Activated CD8-positive, alpha-beta memory T cell treated with anti-CD3 and anti-CD28 coated beads, Interleukin-2, amount 50 U/mL, for 1 hour (primary cell): ENCODE measurements around the gene UBC.
A peak's percentile ranks its signal among the peaks of the same experiment; 100 is the strongest.
"Not testable (repeated sequence)": the region's sequence is repeated elsewhere in the genome, so short reads cannot be mapped to it uniquely, and the experiment has no call there.

ENCODE experiments used
- DNase-seq: peaks from one replicate; pipeline ENCODE4 v3.0.0-alpha.2; 2020; ENCODE audit errors: extremely low read depth

Gene UBC

GRCh38 chr12:124915239-124916236 lies 1.1 kb upstream of the UBC start:
- DNase-seq = no peak

GRCh38 chr12:124913474-124914391 lies 717 bp downstream of the UBC start:
- peak; percentile 85 for DNase-seq

GRCh38 chr12:124912529-124913287 lies 1.7 kb downstream of the UBC start:
- not testable (repeated sequence) for DNase-seq

- not testable (repeated sequence) for DNase-seq
These were observed 2.9 kb downstream of the UBC start for GRCh38 chr12:124911521-124911920.

- DNase-seq = no peak
These were observed 3.6 kb downstream of the UBC start for GRCh38 chr12:124910561-124911478.

GRCh38 chr12:124909831-124910560 lies 4.5 kb downstream of the UBC start:
- no peak for DNase-seq

GRCh38 chr12:124906606-124907261 lies 7.7 kb downstream of the UBC start:
- peak; percentile 78 for DNase-seq

GRCh38 chr12:124904306-124905098 lies 9.9 kb downstream of the UBC start:
- DNase-seq = no peak

- no peak for DNase-seq
These were observed 11.5 kb downstream of the UBC start for GRCh38 chr12:124902916-124903315.

- DNase-seq = no peak
These were observed 13.4 kb downstream of the UBC start for GRCh38 chr12:124901003-124901402.

GRCh38 chr12:124900345-124900795 lies 14.1 kb downstream of the UBC start:
- DNase-seq = not testable (repeated sequence)

GRCh38 chr12:124898923-124899294 lies 15.5 kb downstream of the UBC start:
- no peak for DNase-seq

- no peak for DNase-seq
These were observed 16.1 kb downstream of the UBC start for GRCh38 chr12:124898200-124898922.

GRCh38 chr12:124896461-124896860 lies 18.0 kb downstream of the UBC start:
- DNase-seq = no peak

- no peak for DNase-seq
These were observed 20.5 kb downstream of the UBC start for GRCh38 chr12:124893792-124894516.

- no peak for DNase-seq
These were observed 26.2 kb downstream of the UBC start for GRCh38 chr12:124888260-124888659.

- not testable (repeated sequence) for DNase-seq
These were observed 26.7 kb downstream of the UBC start for GRCh38 chr12:124887766-124888165.
